Hypothalamus (tissue), 51 donors: Measurements from ENCODE around the gene PLEKHG2.
A peak's percentile ranks its signal among the peaks of the same experiment; 100 is the strongest.

Experiments
- DNase-seq, 51 donors: peaks; one replicate each; lab custom pipeline; 2025; lab: John Stamatoyannopoulos, UW

PLEKHG2 gene

DNA sequence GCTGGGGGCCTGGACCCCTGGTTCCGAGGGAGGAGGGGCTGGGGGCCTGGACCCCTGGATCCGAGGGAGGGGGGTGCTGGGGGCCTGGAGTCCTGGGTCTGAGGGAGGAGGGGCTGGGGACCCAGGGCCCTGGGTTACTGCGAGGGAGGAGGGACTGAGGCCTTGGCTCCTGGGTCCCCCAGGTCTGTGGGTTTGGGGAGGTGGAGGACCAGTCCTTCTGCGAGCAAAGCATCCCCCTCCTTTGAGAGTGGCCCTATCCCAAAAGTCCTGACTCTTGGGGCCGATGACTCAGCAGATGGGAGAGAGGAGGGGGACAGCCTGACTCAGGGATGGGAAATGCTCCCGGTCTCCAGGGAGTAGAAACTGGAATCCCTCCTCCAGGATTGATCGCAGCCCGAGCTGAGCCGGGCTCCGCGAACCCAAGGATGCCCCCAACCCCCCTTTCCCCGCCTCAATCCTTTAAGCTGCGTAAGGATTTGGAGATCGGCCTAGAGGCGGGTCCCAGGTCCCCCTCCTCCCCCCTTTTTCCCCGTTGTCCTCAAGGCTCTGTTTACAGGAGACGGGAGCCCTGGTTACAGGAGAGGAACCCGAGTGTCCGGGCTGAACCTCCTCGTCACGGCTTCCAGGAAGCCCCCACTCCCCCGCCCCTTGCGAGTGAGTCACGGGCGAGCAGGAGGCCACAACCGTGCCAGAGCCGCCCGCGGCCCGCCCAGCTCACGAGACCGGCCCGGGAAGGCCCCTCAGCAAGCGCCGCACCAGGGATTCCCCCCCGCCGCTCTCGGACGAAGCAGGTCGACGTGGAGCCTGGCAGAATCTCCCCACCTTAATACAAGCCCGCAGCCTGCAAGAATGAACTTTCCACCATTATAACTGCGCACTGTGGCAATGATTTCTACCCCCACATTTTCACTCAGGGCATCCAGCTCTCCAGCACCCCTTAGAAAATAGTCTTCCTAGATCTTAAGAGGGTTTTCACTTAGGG, 8.8 kb upstream of the PLEKHG2 start:
- DNase-seq, result peak in 47 of 51 donors; percentile 30 to 97 (median 76)

DNA sequence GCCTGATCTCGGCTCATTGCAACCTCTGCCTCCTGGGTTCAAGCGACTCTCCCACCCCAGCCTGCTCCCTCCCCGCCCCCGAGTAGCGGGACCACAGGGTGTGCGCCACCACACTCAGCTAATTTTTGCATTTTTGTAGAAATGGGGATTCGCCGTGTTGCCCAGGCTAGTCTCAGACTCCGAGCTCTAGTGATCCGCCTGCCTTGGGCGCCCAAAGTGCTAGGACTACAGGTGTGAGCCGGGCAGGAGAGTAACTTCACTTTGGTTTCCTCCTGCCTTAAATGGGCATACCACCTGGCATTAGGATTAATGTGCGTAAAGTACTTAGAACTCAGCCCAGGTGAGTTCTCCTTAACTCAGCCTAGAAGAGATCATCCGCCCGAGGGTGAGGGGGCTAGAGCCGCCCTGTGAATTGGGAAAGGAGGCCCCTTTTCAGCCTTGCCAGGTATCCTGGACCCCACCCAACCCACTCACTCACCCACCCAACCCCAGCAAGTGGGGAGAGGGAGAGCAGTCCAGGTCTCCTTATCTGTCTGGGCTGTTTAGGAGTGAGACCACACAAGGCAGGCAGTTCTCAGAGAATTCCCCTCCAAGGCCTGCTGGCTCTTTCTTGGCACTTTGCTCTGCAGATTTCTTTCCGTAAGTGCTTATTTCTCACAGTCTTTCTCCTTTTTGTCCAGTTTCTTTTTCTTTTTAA, 7.1 kb upstream of the PLEKHG2 start:
- no peak for DNase-seq

DNA sequence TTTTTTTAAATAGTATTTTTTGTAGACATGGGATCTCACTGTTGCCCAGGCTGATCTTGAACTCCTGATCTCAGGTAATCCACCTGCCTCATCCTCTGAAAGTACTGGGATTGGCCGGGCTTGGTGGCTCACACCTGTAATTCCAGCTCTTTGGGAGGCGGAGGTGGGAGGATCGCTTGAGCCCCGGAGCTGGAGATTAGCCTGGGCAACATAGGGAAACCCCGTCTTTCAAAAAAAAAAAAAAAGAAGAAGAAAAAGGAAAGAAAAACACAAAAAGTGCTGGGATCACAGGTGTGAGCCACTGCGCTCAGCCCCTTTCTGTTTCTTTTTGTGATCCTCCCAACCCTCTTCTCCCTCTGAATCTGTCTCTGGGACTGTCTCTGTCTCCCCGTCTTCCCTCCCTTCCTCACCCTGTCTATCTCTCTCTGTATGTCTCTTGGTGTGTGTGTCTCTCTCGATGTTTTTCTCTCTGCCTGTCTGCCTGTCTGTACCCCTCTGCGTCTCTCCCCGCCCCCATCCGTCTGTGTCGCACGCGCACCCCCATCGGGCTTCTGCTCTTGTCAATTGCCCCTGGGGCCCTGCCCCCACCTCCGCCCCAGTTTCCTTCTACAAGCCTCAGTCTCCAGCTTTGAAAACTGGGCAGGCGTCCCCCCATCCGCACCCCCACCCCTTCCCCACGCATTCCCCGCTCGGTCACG, 6.4 kb upstream of the PLEKHG2 start:
- DNase-seq, result peak in 7 of 51 donors; percentile 24 to 88 (median 67)

DNA sequence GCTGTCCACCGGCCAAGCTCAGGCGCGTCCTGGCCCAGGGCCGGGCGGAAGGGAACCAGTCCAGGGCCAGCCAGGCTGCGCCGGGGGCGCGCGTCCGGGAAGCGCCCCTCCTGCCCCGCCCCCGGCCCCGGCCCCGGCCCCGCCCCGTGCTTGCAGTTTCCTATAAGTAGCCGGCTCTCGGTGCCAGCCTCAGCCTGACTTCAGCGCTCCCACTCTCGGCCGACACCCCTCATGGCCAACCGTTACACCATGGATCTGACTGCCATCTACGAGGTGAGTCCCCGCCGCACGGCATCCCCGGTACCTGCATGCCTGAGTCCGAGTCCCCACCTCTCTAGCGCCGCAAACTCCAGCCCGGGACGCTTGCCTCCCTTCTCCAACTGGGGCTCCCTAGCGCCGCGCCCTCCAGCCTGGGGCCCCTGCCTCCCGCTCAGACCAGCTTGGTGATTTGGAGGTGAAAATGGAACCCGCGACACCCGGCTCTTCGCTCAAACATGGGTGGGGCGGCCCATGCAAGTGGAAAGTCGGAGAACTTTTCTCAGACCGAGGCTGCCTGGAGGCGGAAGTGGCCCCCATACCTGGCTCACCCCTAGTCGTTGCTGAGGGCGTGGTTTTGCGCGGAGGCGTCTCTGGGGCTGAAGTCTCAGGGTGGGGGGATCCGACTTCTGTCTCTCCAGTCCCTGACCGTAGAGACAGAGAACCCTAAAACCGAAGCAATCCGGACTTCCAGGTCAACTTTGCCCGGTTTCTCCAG, 5.6 kb upstream of the PLEKHG2 start, which contains the start of gene ZFP36:
ZFP36 (plus strand) TSS at position 192 of the 754 bp plus-strand sequence; CDS start at position 250, 58 bp downstream.
- DNase-seq, result peak in 49 of 51 donors; percentile 32 to 96 (median 75)

DNA sequence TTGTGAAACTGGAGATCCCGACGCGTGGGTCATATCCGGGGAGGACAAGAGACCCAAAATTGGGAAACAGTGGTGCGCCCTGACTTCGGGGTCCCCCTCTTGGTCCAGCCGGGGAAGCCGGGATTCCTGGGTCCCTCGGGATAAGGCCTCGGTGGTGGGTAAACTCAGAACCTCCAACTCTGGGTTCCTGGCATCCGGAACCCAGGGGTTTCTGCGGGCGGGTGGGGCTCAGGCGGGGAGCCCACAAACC, 5.1 kb upstream of the PLEKHG2 start:
- DNase-seq, result no peak

DNA sequence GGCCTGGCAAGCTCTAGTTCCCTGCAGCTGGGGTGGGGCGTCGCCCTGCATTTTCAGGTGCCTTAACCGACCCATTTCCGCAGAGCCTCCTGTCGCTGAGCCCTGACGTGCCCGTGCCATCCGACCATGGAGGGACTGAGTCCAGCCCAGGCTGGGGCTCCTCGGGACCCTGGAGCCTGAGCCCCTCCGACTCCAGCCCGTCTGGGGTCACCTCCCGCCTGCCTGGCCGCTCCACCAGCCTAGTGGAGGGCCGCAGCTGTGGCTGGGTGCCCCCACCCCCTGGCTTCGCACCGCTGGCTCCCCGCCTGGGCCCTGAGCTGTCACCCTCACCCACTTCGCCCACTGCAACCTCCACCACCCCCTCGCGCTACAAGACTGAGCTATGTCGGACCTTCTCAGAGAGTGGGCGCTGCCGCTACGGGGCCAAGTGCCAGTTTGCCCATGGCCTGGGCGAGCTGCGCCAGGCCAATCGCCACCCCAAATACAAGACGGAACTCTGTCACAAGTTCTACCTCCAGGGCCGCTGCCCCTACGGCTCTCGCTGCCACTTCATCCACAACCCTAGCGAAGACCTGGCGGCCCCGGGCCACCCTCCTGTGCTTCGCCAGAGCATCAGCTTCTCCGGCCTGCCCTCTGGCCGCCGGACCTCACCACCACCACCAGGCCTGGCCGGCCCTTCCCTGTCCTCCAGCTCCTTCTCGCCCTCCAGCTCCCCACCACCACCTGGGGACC, 4.6 kb upstream of the PLEKHG2 start:
- DNase-seq, result peak in 9 of 51 donors; percentile 18 to 49 (median 37)

DNA sequence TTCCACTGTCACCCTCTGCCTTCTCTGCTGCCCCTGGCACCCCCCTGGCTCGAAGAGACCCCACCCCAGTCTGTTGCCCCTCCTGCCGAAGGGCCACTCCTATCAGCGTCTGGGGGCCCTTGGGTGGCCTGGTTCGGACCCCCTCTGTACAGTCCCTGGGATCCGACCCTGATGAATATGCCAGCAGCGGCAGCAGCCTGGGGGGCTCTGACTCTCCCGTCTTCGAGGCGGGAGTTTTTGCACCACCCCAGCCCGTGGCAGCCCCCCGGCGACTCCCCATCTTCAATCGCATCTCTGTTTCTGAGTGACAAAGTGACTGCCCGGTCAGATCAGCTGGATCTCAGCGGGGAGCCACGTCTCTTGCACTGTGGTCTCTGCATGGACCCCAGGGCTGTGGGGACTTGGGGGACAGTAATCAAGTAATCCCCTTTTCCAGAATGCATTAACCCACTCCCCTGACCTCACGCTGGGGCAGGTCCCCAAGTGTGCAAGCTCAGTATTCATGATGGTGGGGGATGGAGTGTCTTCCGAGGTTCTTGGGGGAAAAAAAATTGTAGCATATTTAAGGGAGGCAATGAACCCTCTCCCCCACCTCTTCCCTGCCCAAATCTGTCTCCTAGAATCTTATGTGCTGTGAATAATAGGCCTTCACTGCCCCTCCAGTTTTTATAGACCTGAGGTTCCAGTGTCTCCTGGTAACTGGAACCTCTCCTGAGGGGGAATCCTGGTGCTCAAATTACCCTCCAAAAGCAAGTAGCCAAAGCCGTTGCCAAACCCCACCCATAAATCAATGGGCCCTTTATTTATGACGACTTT, 3.9 kb upstream of the PLEKHG2 start:
- DNase-seq, result peak in 4 of 51 donors; percentile 33 to 71 (median 37)

DNA sequence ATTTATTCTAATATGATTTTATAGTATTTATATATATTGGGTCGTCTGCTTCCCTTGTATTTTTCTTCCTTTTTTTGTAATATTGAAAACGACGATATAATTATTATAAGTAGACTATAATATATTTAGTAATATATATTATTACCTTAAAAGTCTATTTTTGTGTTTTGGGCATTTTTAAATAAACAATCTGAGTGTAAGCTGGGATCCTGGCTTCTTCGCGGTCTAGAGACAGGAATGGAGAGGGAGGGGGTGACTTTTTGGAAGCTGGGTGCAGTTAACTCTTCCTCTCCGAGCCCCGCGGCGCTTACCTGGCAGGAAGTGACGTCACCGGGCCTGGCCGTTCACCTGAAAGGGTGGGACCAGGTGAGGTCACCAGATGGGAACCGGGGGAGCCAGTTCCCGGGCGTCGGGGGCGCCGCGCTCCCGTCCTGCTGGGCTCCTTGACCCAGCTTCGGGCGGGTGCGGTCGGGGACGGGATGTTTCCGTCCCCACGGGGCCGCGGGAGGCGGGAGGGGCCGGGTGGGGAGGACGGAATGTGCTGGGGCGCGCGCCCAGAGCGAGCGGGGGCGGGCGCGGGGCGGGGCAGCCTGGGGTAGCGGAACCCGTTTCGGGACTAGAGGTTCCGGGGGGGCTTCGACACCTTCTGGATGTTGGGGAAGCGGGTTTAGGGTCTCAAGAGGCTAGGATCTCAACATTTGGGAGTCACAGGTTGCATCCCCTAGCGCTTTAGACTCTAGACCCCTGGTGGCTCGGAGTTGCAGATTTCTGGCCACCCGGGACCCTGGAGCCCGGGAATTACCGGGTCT, 3.1 kb upstream of the PLEKHG2 start:
- DNase-seq, result peak in 44 of 51 donors; percentile 17 to 85 (median 58)

DNA sequence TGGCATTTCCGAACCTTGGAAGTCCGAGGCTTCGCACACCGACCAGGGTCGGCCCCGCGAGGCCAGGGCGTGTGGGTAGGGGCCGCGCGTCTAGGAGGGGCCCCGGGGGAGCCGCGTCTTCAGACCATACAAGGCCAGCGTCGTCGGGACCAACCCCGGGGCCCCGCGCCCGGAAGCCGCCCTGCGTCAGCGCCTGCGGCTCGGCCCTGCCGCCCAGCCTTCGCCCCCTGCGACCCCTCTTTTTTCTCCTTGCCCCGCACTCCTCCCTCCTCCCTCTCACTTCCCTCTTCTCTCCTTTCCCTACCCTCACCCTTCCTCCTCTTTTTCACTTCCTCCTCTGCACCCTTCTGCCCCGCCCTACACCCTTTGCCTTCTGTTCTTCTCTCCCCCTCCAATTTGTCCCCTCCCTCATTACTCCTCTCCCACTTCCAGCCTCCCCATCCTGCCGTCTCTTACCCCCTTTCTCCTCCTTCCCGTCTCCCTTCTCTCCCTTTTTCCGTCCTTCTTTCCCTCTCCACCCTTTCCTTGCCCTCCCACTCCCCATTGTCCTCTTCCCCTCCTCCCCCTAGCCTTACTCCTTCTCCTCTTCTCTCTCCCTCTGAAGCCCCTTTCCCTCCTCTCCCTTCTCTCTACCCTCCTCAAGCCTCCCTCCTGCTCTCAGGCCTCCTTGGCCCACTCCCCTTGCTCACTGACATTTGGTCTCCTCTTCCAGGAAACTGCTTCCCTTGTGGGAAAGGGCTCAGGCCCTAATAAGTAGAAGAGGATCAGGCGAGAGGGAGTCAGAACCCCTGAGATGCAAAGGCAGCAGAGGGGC, 2.2 kb upstream of the PLEKHG2 start:
- peak in 23 of 51 donors; percentile 15 to 69 (median 43) for DNase-seq

DNA sequence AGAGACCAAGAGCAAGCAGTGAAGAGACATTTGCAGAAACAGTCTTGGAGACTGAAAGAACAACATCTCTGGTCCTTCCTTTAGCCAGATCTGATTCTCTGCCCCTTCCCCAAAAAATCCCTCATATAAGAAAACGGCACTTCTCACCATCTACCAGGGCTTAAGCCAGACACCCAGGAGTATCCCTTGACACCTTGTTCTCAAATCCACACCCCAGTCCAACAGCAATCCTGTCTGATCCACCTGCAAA, 1.7 kb upstream of the PLEKHG2 start:
- no peak for DNase-seq

DNA sequence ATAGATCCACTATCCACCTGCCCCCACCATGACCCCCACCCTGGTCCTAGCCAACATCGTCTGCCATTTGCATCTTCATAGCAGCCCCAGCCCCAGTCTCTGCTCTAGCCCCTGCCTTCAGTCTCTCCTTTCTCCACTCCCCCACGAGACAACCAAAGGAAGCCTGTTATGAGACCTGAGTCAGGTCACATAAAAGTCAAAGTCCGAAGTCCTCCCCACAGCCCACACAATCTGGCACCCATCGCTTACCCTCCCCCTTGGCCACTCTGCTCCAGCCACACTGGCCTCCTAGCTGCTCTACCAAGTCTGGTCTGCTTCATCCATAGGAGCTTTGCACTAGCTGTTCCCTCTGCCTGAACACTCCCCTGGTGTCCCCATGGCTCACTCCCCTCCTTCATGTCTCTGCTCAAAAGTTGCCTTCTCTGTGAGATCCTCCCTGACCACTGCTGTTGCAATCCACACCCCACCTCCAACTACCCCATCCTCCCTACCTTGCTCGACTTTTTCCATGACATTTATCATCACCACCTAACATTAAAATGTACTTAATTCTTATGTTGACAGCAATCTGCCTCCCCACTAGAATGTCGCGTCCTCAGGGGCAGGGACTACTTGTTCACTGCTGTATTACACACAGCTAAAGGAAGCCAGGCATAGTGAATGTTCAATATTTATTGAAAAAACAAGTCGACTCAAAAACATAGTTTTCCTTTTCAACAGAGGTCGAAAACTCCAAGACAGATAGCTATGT, 1.2 kb upstream of the PLEKHG2 start:
- peak in 5 of 51 donors; percentile 8 to 80 (median 14) for DNase-seq

DNA sequence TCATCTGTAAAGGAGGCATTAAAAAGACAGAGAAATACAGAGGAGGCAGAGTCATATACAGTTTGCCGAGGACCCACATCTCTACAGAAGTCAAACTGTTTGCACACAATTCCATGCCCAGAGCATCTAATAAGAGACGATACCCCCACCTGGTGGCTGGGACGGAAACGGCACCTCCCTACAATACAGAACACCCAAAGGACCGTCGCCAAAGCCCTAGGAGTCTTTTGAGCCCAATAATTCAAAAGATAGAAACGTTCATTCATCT, 703 bp upstream of the PLEKHG2 start:
- peak in 46 of 51 donors; percentile 25 to 95 (median 75) for DNase-seq

DNA sequence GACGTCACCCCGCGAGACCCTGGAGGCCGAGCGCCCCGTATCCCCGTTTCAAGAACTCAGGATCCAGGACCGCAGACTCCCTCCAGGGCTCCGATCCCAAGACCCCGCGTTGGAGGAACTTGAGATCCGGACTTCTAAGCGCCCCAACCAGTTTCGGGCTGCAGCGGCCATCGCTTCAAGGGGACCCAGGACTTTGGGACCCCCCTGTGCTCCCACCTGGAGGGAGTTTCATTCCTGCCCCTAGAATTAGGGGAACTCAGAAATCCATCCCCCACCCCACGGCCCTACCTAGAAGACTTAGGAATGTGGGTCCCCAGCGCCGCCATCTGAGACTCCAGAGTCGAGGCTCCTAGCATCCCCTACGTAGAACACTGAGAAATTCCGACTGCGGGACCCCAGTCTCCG, 400 bp downstream of the PLEKHG2 start:
- DNase-seq, result peak in 6 of 51 donors; percentile 14 to 51 (median 34)

DNA sequence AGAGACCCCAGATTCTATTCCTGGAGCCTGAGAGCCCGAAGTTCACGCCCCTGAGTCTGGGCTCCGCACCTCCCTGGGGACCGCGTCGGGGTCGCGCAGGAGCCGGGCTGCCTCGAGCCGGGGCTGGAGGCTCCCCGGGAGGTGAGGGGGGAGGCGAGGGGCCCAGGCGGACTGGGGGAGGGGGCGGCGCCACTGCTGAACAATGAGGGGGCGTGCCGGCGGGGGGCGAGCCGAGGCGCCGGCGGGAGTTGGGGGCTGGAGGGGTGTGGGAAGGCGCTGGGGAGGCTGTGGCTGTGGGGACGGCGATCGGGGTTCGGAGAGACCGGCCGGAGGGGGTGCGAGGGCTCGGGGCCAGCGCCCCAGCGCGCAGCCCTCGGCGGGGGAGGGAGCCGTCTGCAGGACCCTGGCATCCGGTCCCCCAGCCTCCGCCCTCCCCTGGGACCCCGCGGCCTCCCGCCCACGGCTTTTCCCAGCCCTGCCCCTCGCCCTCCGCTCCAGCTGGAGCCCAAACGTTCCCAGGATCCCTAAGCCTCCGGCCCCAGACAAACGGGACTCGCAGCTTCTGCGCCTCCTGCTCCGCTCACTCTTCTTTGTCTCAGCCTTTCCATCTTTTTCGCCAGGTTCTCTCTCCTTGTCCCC, 922 bp downstream of the PLEKHG2 start:
- peak in 8 of 51 donors; percentile 12 to 39 (median 26) for DNase-seq

DNA sequence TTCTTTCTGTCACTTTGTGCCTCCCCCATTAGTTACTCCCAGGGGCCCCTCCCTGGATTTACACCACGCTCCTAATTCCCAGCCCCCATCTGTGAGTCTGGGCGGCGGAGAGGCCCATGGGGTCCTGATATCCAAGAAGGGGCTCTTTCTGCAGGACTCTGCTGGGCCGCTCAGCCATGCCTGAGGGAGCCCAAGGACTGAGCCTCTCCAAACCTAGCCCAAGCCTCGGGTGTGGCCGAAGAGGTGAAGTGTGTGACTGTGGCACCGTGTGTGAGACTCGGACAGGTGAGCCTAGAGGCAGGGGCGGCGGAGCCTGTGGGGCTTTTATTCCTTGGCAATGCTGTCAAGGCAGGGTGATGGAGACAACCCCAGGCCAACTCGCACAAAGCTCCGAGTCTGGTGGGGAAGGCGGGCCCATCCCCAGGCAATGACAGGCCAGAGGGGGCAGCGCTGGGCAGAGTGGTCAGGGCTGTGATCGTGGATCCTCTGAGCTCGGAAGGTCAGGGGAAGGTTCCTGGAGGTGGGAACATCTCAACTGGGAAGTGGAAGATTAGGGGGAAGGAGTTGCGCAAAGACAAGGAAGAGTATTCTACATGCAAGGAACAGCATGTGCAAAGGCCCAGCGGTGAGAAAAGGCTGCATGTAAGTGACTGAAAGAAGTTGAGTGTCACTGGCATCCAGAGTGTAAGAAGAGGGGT, 1.6 kb downstream of the PLEKHG2 start:
- peak in 1 of 51 donors; percentile 6 for DNase-seq
